Caco-2 (cell line): Measurements from ENCODE around the gene FAM81A. TPM values are rescaled to one million over a fixed set of nuclear protein-coding genes. Genes with fewer than 3 reads are reported as not detected.

ENCODE experiments used
- BruUV-seq: library from RNA; stranded (reverse); fragments of 400-500 nt; replicated peaks from 2 replicates; lab custom pipeline; 2021; lab: Mats Ljungman, UMichigan
- CTCF ChIA-PET: fragments of 300-600 bp; sonication (Branson Sonifier 250); formaldehyde crosslinking; loops from one replicate; lab custom pipeline; 2022; ENCODE audit warnings: antibody characterized with exemption; lab: Charles Lee
- POLR2A ChIA-PET: fragments of 300-600 bp; sonication (Branson Sonifier 250); formaldehyde crosslinking; loops from one replicate; lab custom pipeline; 2022; ENCODE audit warnings: antibody characterized with exemption; lab: Charles Lee
- DNase-seq, 2 experiments: peaks; one replicate each; pipeline versions ENCODE4 v3.0.0 to v3.0.0-alpha.2; 2020 to 2022
- H3K27me3 ChIP-seq: replicated peaks from 2 replicates; pipeline ENCODE4 v1.6.0; 2011; ENCODE audit warnings: low read length; ENCODE audit not compliant: control insufficient read depth, insufficient read depth
- H3K36me3 ChIP-seq: 2 replicates; pipeline ENCODE4 v1.5.1; 2011; ENCODE audit warnings: low read length; ENCODE audit not compliant: control insufficient read depth, insufficient read depth
- H3K4me1 ChIP-seq: fragments of 250-450 bp; sonication (Bioruptor Pico); 2 replicates; pipeline ENCODE4 v1.5.1; 2020; ENCODE audit warnings: mild to moderate bottlenecking
- H3K4me3 ChIP-seq: 2 replicates; pipeline ENCODE4 v1.5.1; 2011; ENCODE audit warnings: low read depth, mild to moderate bottlenecking, control low read depth, low read length
- H3K9me3 ChIP-seq: fragments of 250-450 bp; sonication (Bioruptor Pico); 2 replicates; pipeline ENCODE4 v1.5.1; 2020; ENCODE audit warnings: mild to moderate bottlenecking, moderate library complexity
- H3K27ac Mint-ChIP-seq: one replicate; pipeline ENCODE4 v1.8.0; 2022; ENCODE audit warnings: mixed read lengths; ENCODE audit not compliant: unreplicated experiment
- H3K27me3 Mint-ChIP-seq: one replicate; pipeline ENCODE4 v1.8.0; 2022; ENCODE audit warnings: mixed read lengths; ENCODE audit not compliant: insufficient read depth, unreplicated experiment
- H3K36me3 Mint-ChIP-seq: one replicate; pipeline ENCODE4 v1.8.0; 2022; ENCODE audit warnings: mild to moderate bottlenecking, mixed read lengths; ENCODE audit not compliant: insufficient read depth, unreplicated experiment
- H3K4me1 Mint-ChIP-seq: one replicate; pipeline ENCODE4 v1.8.0; 2022; ENCODE audit warnings: low read depth, mixed read lengths; ENCODE audit not compliant: unreplicated experiment
- H3K4me3 Mint-ChIP-seq: one replicate; pipeline ENCODE4 v1.8.0; 2022; ENCODE audit warnings: mild to moderate bottlenecking, moderate library complexity, mixed read lengths; ENCODE audit not compliant: unreplicated experiment
- H3K9me3 Mint-ChIP-seq: one replicate; pipeline ENCODE4 v1.8.0; 2022; ENCODE audit warnings: mixed read lengths; ENCODE audit not compliant: unreplicated experiment
- CTCF ChIP-seq, 2 experiments: fragments of 200-600 bp in 1 of 2; IDR thresholded peaks; 1 replicate in 1 of 2; 2 replicates in 1 of 2; pipeline versions ENCODE4 v1.5.1 to v1.8.0; 2011 to 2022; ENCODE audit warnings: antibody characterized with exemption in 1 of 2, control low read depth in 1 of 2, inconsistent platforms in 1 of 2, low read depth in 1 of 2, low read length in 1 of 2, mild to moderate bottlenecking in 1 of 2, moderate library complexity in 1 of 2; ENCODE audit not compliant: insufficient read depth in 1 of 2, severe bottlenecking in 1 of 2, unreplicated experiment in 1 of 2
- intact Hi-C: fragments of 100-400 bp; cut with micrococcal nuclease; formaldehyde crosslinking; loops from one replicate; pipeline ENCODE4 v1.10.0; 2022; ENCODE audit not compliant: unreplicated experiment
- total RNA-seq: library from RNA; stranded (reverse); gene quantifications from 2 replicates; pipeline ENCODE4 v1.2.3, GENCODE V29; 2022

FAM81A gene
- total RNA-seq, 1 experiment from 2014 or later = 6.8 TPM

GRCh38 chr15:59548501-59549226 lies 110.7 kb downstream of the FAM81A start:
- ChIA-PET POLR2A (no interaction called here), CTCF (interaction anchor here (1.5 kb wide), 1 partner anchor 16 kb away, joined by 3 read pairs; no protein-coding TSS in a partner anchor)
- H3K4me1 ChIP-seq = peaks cover 24% of the 10 kb centered on the region
- no peaks in the 10 kb centered on the region for H3K36me3 ChIP-seq
- H3K36me3 Mint-ChIP-seq = no peaks in the 10 kb centered on the region
- peaks cover 22% of the 10 kb centered on the region for H3K4me1 Mint-ChIP-seq
- BruUV-seq = no TSS peak
- DNase-seq = no peak
- H3K9me3 ChIP-seq = no peaks in the 10 kb centered on the region
- no peak overlapping the region for H3K4me3 ChIP-seq
- no peaks in the 10 kb centered on the region; the same call in 1 of the 2 replicates for H3K27me3 ChIP-seq
- no peak for TF ChIP-seq CTCF (IDR thresholded peaks at IDR 0.05; ENCODE audit: insufficient read depth in 1 of 2, low read depth in 1 of 2, low read length in 1 of 2, severe bottlenecking in 1 of 2, unreplicated experiment in 1 of 2)
- no peaks in the 10 kb centered on the region for H3K27me3 Mint-ChIP-seq
- intact Hi-C loops = no loop called here
- H3K9me3 Mint-ChIP-seq = peaks cover 11% of the 10 kb centered on the region
- no peak overlapping the region for H3K4me3 Mint-ChIP-seq
- peak overlapping the region; percentile 57 for H3K27ac Mint-ChIP-seq

- Histone ChIP-seq H3K9me3 (no peaks in the 10 kb centered on the region), H3K4me3 (no peak overlapping the region), H3K4me1 (peaks cover 28% of the 10 kb centered on the region), H3K36me3 (no peaks in the 10 kb centered on the region), H3K27me3 (no peaks in the 10 kb centered on the region; the same call in 1 of the 2 replicates)
- H3K9me3 Mint-ChIP-seq = peaks cover 11% of the 10 kb centered on the region
- ChIA-PET CTCF (interaction anchor here (1.5 kb wide), 1 partner anchor 17 kb away, joined by 3 read pairs; no protein-coding TSS in a partner anchor), POLR2A (no interaction called here)
- intact Hi-C loops = no loop called here
- BruUV-seq = no TSS peak
- peaks cover 29% of the 10 kb centered on the region for H3K4me1 Mint-ChIP-seq
- no peak for DNase-seq
- no peak overlapping the region for H3K4me3 Mint-ChIP-seq
- TF ChIP-seq CTCF (IDR thresholded peaks at IDR 0.05; ENCODE audit: insufficient read depth in 1 of 2, low read depth in 1 of 2, low read length in 1 of 2, severe bottlenecking in 1 of 2, unreplicated experiment in 1 of 2) = no peak
- peak overlapping the region; percentile 57 for H3K27ac Mint-ChIP-seq
- no peaks in the 10 kb centered on the region for H3K36me3 Mint-ChIP-seq
- no peaks in the 10 kb centered on the region for H3K27me3 Mint-ChIP-seq
These were observed 111.6 kb downstream of the FAM81A start for GRCh38 chr15:59549301-59550185.

- H3K27me3 ChIP-seq = no peaks in the 10 kb centered on the region; the same call in 1 of the 2 replicates
- Mint-ChIP-seq H3K27ac (no peak overlapping the region), H3K4me1 (peaks cover 34% of the 10 kb centered on the region), H3K4me3 (no peak overlapping the region), H3K36me3 (no peaks in the 10 kb centered on the region), H3K9me3 (peaks cover 11% of the 10 kb centered on the region), H3K27me3 (no peaks in the 10 kb centered on the region)
- no TSS peak for BruUV-seq
- POLR2A ChIA-PET = no interaction called here
- no peak overlapping the region for H3K4me3 ChIP-seq
- H3K4me1 ChIP-seq = peaks cover 31% of the 10 kb centered on the region
- no peak for TF ChIP-seq CTCF (IDR thresholded peaks at IDR 0.05; ENCODE audit: insufficient read depth in 1 of 2, low read depth in 1 of 2, low read length in 1 of 2, severe bottlenecking in 1 of 2, unreplicated experiment in 1 of 2)
- no peaks in the 10 kb centered on the region for H3K9me3 ChIP-seq
- no peaks in the 10 kb centered on the region for H3K36me3 ChIP-seq
- CTCF ChIA-PET = interaction anchor here (1.2 kb wide), 1 partner anchor 22 kb away, joined by 4 read pairs; no protein-coding TSS in a partner anchor
- intact Hi-C loops = no loop called here
- DNase-seq = no peak
These were observed 112.5 kb downstream of the FAM81A start for GRCh38 chr15:59550530-59550929.
